Glutamatergic neuron (in vitro differentiated cells): ENCODE data around the gene PSG6. TPM values are rescaled to one million over a fixed set of nuclear protein-coding genes. Genes with fewer than 3 reads are reported as not detected.
A peak's percentile ranks its signal among the peaks of the same experiment; 100 is the strongest.
"Not testable (repeated sequence)": the region's sequence is repeated elsewhere in the genome, so short reads cannot be mapped to it uniquely, and the experiment has no call there.

Source experiments
- DNase-seq: peaks from one replicate; pipeline ENCODE4 v3.0.0; 2022
- H3K27ac Mint-ChIP-seq: one replicate; pipeline ENCODE4 v1.8.0; 2020; ENCODE audit warnings: mild to moderate bottlenecking, mixed read lengths, inconsistent platforms; ENCODE audit not compliant: unreplicated experiment
- H3K27me3 Mint-ChIP-seq: one replicate; pipeline ENCODE4 v1.8.0; 2020; ENCODE audit warnings: mild to moderate bottlenecking, moderate library complexity, mixed read lengths, inconsistent platforms; ENCODE audit not compliant: unreplicated experiment
- H3K36me3 Mint-ChIP-seq: one replicate; pipeline ENCODE4 v1.8.0; 2020; ENCODE audit warnings: mild to moderate bottlenecking, mixed read lengths, inconsistent platforms; ENCODE audit not compliant: unreplicated experiment
- H3K4me1 Mint-ChIP-seq: one replicate; pipeline ENCODE4 v1.8.0; 2020; ENCODE audit warnings: mild to moderate bottlenecking, low read depth, mixed read lengths, inconsistent platforms; ENCODE audit not compliant: unreplicated experiment
- H3K4me3 Mint-ChIP-seq: one replicate; pipeline ENCODE4 v1.8.0; 2020; ENCODE audit warnings: mild to moderate bottlenecking, mixed read lengths, inconsistent platforms; ENCODE audit not compliant: unreplicated experiment
- H3K9me3 Mint-ChIP-seq: one replicate; pipeline ENCODE4 v1.8.0; 2020; ENCODE audit warnings: mild to moderate bottlenecking, moderate library complexity, mixed read lengths, inconsistent platforms; ENCODE audit not compliant: unreplicated experiment
- CTCF ChIP-seq: fragments of 200-600 bp; sonication (generic); IDR thresholded peaks from one replicate; pipeline ENCODE4 v1.5.0; 2021; ENCODE audit not compliant: partially characterized antibody, unreplicated experiment
- total RNA-seq: library from RNA; stranded (reverse); fragmentation: NEBNext Ultra II Directional; extraction: Animal tissue kit (Norgen Biotek cat#: 25700); gene quantifications from one replicate; pipeline ENCODE4 v1.2.1, GENCODE V29; 2021; ENCODE audit not compliant: unreplicated experiment

The PSG6 gene
- total RNA-seq, 1 donor from 2014 or later: not detected

GRCh38 chr19:42932485-42933101 is 14.9 kb upstream of the PSG6 start:
- not testable (repeated sequence) for H3K4me1 Mint-ChIP-seq, H3K27me3 Mint-ChIP-seq, H3K4me3 Mint-ChIP-seq, H3K9me3 Mint-ChIP-seq, DNase-seq, H3K36me3 Mint-ChIP-seq, H3K27ac Mint-ChIP-seq

DNA sequence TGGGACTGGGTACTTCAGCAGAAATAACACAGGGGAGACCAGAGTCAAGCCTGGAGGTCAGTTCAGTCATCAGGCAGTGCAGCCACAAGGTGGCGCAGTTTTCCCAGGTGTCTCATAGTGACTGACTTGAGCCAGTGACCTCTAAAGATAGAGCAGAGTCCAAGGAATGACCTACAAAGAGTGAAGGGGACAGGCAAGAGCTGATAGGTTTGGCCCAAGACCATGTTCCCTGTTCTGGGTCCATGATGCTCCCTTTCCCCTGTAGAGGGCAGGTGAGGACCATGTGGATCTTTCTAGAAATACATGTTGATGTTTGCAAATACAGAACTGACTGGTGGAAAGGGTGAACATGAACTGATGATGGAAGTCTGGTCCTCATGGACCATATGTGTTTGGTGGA is 12.5 kb upstream of the PSG6 start:
- TF ChIP-seq CTCF: peak; percentile 61
- H3K27me3 Mint-ChIP-seq, H3K4me3 Mint-ChIP-seq, H3K27ac Mint-ChIP-seq, H3K36me3 Mint-ChIP-seq, H3K9me3 Mint-ChIP-seq, H3K4me1 Mint-ChIP-seq: not testable (repeated sequence)
- DNase-seq: peak; percentile 78

GRCh38 chr19:42928896-42929295 is 11.2 kb upstream of the PSG6 start:
- Mint-ChIP-seq H3K4me1 (no peaks in the 10 kb centered on the region), H3K9me3 (no peaks in the 10 kb centered on the region), H3K4me3 (no peak overlapping the region), H3K36me3 (no peaks in the 10 kb centered on the region), H3K27ac (no peak overlapping the region), H3K27me3 (peaks cover 5% of the 10 kb centered on the region)
- TF ChIP-seq CTCF: no peak
- DNase-seq: no peak

DNA sequence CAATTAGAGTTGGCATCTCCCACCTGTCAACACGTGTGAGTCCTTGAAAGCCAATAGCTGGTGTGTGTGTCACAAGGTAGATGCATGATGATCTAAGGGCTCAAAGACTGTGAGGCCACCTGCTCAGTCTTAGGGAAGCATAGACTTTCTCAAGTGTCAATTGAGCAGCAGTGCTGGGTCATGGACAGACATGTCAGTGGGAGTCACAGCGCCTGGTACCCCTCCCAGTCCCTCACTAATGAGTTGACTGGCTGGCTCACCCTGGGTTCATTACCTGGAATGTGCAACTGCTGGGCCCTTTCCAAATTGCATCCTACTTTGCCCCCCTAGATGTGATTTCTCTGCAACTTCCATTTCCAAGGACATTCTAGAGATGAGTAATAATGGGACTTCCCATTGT is 9.1 kb upstream of the PSG6 start:
- no peak for DNase-seq
- H3K4me1 Mint-ChIP-seq: no peaks in the 10 kb centered on the region
- no peak for TF ChIP-seq CTCF
- no peaks in the 10 kb centered on the region for H3K36me3 Mint-ChIP-seq
- H3K27ac Mint-ChIP-seq: no peak overlapping the region
- no peak overlapping the region for H3K4me3 Mint-ChIP-seq
- peaks cover 5% of the 10 kb centered on the region for H3K27me3 Mint-ChIP-seq
- H3K9me3 Mint-ChIP-seq: no peaks in the 10 kb centered on the region

GRCh38 chr19:42923106-42923505 is 5.4 kb upstream of the PSG6 start:
- H3K9me3 Mint-ChIP-seq, H3K27me3 Mint-ChIP-seq, H3K4me1 Mint-ChIP-seq, H3K27ac Mint-ChIP-seq, H3K4me3 Mint-ChIP-seq, H3K36me3 Mint-ChIP-seq: not testable (repeated sequence)
- peak; percentile 51 for TF ChIP-seq CTCF
- peak; percentile 69 for DNase-seq

- not testable (repeated sequence) for H3K27ac Mint-ChIP-seq, H3K4me3 Mint-ChIP-seq, H3K36me3 Mint-ChIP-seq, DNase-seq, H3K27me3 Mint-ChIP-seq, H3K9me3 Mint-ChIP-seq, H3K4me1 Mint-ChIP-seq
Observed at GRCh38 chr19:42920971-42921370, 3.3 kb upstream of the PSG6 start.
